Measurements from ENCODE around the gene IL20RB.

DNA sequence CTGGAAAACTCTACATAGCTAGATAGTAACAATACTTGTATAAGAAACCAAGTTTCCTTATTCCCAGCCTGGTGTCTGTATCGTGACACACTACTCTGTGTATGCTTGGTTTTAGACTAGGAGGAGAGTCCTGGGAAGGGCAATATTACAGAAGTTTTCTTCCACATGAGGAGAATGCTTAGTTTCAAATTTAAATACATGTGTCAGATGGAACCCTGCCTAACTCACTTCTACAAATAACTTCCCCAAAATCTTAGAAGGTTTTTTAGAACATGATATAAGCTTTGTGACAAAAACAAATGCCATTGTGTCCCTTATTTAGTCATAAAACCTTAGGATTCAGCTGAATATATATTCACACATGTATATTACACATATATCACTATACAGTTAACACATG is 7.2 kb upstream of the IL20RB start:
- no peak for TF ChIP-seq POLR2A (IDR thresholded peaks at IDR 0.05)
- TF ChIP-seq, protein P1, sequence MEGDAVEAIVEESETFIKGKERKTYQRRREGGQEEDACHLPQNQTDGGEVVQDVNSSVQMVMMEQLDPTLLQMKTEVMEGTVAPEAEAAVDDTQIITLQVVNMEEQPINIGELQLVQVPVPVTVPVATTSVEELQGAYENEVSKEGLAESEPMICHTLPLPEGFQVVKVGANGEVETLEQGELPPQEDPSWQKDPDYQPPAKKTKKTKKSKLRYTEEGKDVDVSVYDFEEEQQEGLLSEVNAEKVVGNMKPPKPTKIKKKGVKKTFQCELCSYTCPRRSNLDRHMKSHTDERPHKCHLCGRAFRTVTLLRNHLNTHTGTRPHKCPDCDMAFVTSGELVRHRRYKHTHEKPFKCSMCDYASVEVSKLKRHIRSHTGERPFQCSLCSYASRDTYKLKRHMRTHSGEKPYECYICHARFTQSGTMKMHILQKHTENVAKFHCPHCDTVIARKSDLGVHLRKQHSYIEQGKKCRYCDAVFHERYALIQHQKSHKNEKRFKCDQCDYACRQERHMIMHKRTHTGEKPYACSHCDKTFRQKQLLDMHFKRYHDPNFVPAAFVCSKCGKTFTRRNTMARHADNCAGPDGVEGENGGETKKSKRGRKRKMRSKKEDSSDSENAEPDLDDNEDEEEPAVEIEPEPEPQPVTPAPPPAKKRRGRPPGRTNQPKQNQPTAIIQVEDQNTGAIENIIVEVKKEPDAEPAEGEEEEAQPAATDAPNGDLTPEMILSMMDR (IDR thresholded peaks at IDR 0.05) = no peak

All from transverse colon (tissue), 3 donors.